HK-2 (cell line): ENCODE measurements around the gene RPS6KL1.

ENCODE experiments used
- DNase-seq: peaks from one replicate; pipeline ENCODE4 v3.0.0-alpha.2; 2018; ENCODE audit not compliant: unreplicated experiment

The RPS6KL1 gene

GRCh38 chr14:74888164-74889158, 34.6 kb downstream of the RPS6KL1 start:
- no peak for DNase-seq

- no peak for DNase-seq
Observed at GRCh38 chr14:74886001-74886400, 37.1 kb downstream of the RPS6KL1 start.

DNA sequence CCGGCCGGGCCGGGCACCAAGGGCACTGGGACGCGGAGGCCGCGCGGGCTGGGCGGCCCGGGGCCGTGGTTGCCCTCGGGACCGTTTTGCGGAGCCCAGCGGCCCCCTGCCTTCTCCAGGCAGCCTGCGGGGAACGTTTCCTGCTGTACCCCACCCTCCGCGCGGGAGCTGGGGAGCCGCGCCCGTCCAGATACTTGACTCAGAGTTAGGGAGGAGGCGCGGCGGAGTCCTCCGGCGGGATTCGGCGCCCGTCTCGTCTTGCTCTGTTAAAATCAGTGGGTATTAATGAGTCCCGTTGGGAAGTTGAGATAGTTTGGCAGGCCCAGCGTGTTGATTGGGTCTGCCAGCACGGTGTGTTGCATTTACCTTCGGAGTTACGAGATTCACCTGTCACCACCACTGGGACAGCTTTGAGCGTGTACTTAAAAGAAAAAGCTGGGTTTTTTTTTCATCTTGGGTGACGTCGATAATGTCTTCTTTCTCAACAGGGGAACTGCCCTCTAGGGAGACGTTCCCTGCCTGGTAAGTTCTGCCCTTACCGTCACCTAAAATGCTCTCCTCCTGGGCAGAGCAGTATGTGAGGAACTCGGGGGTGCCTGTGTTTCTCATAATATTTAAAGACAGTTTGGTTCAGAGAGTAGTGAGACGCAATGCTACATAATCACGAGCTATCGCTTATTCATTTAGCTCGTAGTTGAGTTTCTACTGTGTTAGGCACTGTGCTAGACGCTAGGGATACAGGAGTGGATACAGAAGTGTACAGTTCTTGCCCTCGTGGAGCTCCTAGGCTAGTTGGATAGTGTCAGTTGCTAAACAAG, 40.7 kb downstream of the RPS6KL1 start:
- DNase-seq: peak; percentile 27

DNA sequence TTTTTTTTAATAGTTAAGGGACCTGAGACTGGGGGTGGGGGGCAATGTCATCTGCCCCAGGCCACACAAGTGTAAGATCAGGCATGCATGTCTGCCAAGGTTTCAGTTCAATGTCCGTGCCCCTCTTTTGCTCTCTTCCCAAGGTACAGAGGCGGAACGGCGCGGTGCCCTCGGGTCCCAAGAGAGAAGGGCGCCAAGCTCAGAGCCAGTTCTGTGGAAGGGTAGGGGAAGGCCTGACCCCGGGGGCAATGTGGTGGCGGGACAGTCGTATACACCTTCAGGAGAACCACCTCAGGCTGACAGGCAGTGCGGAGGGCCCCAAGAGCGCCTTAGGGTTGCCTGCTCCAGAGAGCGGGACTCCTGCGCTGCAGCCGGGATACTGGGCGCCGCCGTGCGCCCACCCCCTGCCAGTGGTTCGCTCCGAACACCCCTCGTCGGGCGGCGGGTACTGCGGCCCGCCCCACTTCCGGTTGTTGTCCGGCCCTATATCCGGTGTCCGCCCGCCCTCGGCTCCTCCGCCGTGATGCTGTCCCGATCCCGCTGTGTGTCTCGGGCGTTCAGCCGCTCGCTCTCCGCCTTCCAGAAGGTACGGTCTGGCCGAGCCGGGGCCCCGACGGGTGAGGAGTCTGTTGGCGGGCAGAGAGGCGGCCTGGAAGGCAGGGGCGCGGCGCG, 41.5 kb downstream of the RPS6KL1 start, which contains the start of gene DLST:
DLST (plus strand) TSS at position 486 of the 672 bp plus-strand sequence; CDS start at position 524, 38 bp downstream.
- DNase-seq: peak; percentile 88

GRCh38 chr14:74879427-74880182, 43.5 kb downstream of the RPS6KL1 start:
- DNase-seq: no peak

GRCh38 chr14:74875941-74876913, 46.8 kb downstream of the RPS6KL1 start, which contains the start of gene PROX2:
PROX2 (minus strand) TSS chr14:74876145; CDS start chr14:74863834, 12,311 bp downstream.
- DNase-seq: no peak

GRCh38 chr14:74875204-74875603, 47.9 kb downstream of the RPS6KL1 start:
- DNase-seq: no peak

DNA sequence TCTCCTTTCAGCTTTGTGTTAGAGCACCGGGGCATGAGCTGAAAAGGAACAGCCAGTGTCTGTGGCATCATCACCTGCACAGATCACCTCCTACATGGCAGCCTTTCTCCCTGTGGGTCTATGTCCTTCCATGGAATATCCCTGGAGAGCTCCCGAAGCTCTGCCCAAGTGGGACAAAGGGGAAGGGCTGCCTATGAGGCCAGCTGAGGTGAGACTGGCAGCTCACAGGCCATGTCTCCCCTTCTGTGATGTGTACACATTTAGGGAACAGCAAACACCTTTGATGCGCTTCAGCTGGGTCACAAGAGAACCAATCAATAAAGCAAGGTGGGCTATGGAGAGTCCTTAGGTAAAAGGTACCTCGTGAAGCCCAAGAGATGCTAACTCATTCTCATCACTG, 51.2 kb downstream of the RPS6KL1 start:
- DNase-seq: no peak

- DNase-seq: no peak
Observed at GRCh38 chr14:74868739-74869138, 54.3 kb downstream of the RPS6KL1 start.

- DNase-seq: no peak
Observed at GRCh38 chr14:74867673-74868072, 55.4 kb downstream of the RPS6KL1 start.

GRCh38 chr14:74866708-74867389, 56.2 kb downstream of the RPS6KL1 start:
- DNase-seq: no peak

- DNase-seq: no peak
Observed at GRCh38 chr14:74865156-74865555, 57.9 kb downstream of the RPS6KL1 start.

- DNase-seq: no peak
Observed at GRCh38 chr14:74864198-74864597, 58.9 kb downstream of the RPS6KL1 start.

- no peak for DNase-seq
Observed at GRCh38 chr14:74863274-74863673, 59.8 kb downstream of the RPS6KL1 start.

DNA sequence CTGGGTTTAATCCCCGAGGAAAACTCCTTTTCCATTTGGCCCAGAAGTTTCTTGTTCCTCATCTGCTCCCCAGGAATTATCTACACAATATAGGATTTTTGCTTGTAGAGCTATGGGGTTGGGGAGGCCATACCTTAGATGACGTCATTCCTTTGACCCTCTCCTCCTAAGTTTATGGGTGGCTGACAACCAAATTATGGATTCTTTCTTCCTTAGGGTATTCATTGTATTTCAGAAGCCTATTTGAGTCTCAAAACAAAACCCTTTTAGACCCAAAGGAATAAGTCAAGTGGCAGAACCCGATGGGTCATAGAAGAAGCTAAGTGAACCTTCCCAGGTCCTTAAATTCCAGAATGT, 61.3 kb downstream of the RPS6KL1 start:
- DNase-seq: no peak

DNA sequence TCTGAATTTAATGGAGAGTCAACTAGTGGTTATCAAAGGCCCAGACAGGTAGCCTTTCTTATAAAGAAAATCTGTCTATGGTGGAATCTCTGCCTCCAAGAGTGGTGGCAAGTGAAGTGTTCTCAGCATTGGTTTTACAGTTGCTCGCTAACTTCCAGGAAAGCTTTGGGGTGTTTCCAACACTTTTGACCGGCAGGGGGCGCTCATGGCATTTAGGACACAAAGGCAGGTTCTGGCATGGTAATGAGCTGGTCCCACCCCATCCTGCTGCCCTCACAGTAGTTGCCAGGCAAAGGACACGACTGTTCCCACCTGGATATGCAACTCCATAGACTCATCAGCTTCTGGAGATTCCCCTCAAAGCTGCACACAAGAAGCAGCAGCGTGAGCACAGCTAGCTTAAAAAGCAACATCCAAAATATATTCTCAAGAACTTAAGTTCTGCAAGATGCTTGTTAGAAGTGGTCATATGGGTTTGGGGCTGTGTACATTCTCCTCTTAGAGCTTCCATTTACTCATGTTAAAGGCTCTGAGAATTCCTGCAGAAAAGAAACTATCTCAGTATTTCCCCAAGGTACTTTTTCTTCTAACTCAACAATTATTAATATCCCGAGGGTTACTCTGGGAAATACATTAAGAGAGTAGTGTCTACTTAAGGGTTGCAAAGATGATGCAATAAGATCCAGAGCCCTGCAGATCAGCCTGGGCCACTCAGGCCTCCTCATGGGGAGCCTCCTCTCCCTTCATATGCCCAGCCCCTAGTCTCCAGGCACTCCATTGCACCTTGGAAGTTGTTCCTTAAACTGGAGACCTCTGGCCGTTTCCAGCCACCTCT, 61.9 kb downstream of the RPS6KL1 start:
- DNase-seq: peak; percentile 84

GRCh38 chr14:74859757-74860552, 63.1 kb downstream of the RPS6KL1 start:
- no peak for DNase-seq

- DNase-seq: no peak
Observed at GRCh38 chr14:74858022-74858421, 65.0 kb downstream of the RPS6KL1 start.
